Measurements from ENCODE around the gene ASB8.
"Not testable (repeated sequence)": the region's sequence is repeated elsewhere in the genome, so short reads cannot be mapped to it uniquely, and the experiment has no call there.

ASB8 gene

GRCh38 chr12:48125985-48126384, 31.3 kb downstream of the ASB8 start:
- no peak overlapping the region for H3K27ac ChIP-seq (ENCODE audit: low read depth, low read length)
- peaks cover 6% of the 10 kb centered on the region; the same call in 1 of the 2 replicates for H3K79me2 ChIP-seq (ENCODE audit: insufficient read depth, low read length)
- H2AFZ ChIP-seq (ENCODE audit: low read depth, low read length, severe bottlenecking) = no peak overlapping the region
- no peak for TF ChIP-seq EZH2phosphoT487 (conservative IDR thresholded peaks at IDR 0.05; ENCODE audit: low read length)
- TF ChIP-seq CTCF (IDR thresholded peaks at IDR 0.05; ENCODE audit: insufficient read depth, low read length, poor library complexity, severe bottlenecking) = no peak
- no peaks in the 10 kb centered on the region for H3K9me2 ChIP-seq (replicated peaks; ENCODE audit: insufficient read depth, low read length)
- H4K20me1 ChIP-seq (ENCODE audit: low read depth, low read length) = no peaks in the 10 kb centered on the region
- no peaks in the 10 kb centered on the region for H3K9me3 ChIP-seq (ENCODE audit: insufficient read depth, low read length)
- H3K9ac ChIP-seq (ENCODE audit: low read length) = no peak overlapping the region
- H3K36me3 ChIP-seq (ENCODE audit: low read length) = no peaks in the 10 kb centered on the region; the same call in 1 of the 2 replicates
- H3K4me2 ChIP-seq (ENCODE audit: low read depth, low read length, poor library complexity, severe bottlenecking) = no peak overlapping the region
- H3K4me3 ChIP-seq (ENCODE audit: insufficient read depth, low read length, poor library complexity, severe bottlenecking) = no peak overlapping the region
- no peaks in the 10 kb centered on the region for H3F3A ChIP-seq (ENCODE audit: insufficient read depth)
- no peaks in the 10 kb centered on the region for H3K27me3 ChIP-seq (ENCODE audit: low read length)

GRCh38 chr12:48125542-48125941, 31.8 kb downstream of the ASB8 start:
- not testable (repeated sequence) for H3K27me3 ChIP-seq (ENCODE audit: low read length); H3K36me3 ChIP-seq (ENCODE audit: low read length); H2AFZ ChIP-seq (ENCODE audit: low read depth, low read length, severe bottlenecking); H3K9me3 ChIP-seq (ENCODE audit: insufficient read depth, low read length); H4K20me1 ChIP-seq (ENCODE audit: low read depth, low read length); H3F3A ChIP-seq (ENCODE audit: insufficient read depth); H3K4me3 ChIP-seq (ENCODE audit: insufficient read depth, low read length, poor library complexity, severe bottlenecking); H3K9ac ChIP-seq (ENCODE audit: low read length); H3K4me2 ChIP-seq (ENCODE audit: low read depth, low read length, poor library complexity, severe bottlenecking); H3K9me2 ChIP-seq (replicated peaks; ENCODE audit: insufficient read depth, low read length); H3K27ac ChIP-seq (ENCODE audit: low read depth, low read length)
- H3K79me2 ChIP-seq (ENCODE audit: insufficient read depth, low read length) = peaks cover 11% of the 10 kb centered on the region

GRCh38 chr12:48123169-48123568, 34.1 kb downstream of the ASB8 start:
- Histone ChIP-seq H3K9me3 (ENCODE audit: insufficient read depth, low read length) (no peaks in the 10 kb centered on the region), H2AFZ (ENCODE audit: low read depth, low read length, severe bottlenecking) (no peak overlapping the region), H3K79me2 (ENCODE audit: insufficient read depth, low read length) (peaks cover 21% of the 10 kb centered on the region), H4K20me1 (ENCODE audit: low read depth, low read length) (no peaks in the 10 kb centered on the region), H3K4me2 (ENCODE audit: low read depth, low read length, poor library complexity, severe bottlenecking) (no peak overlapping the region), H3K27ac (ENCODE audit: low read depth, low read length) (no peak overlapping the region), H3K36me3 (ENCODE audit: low read length) (no peaks in the 10 kb centered on the region; the same call in 1 of the 2 replicates), H3F3A (ENCODE audit: insufficient read depth) (peaks cover 5% of the 10 kb centered on the region), H3K9me2 (replicated peaks; ENCODE audit: insufficient read depth, low read length) (no peaks in the 10 kb centered on the region), H3K9ac (ENCODE audit: low read length) (no peak overlapping the region), H3K27me3 (ENCODE audit: low read length) (no peaks in the 10 kb centered on the region), H3K4me3 (ENCODE audit: insufficient read depth, low read length, poor library complexity, severe bottlenecking) (no peak overlapping the region)
- TF ChIP-seq CTCF (IDR thresholded peaks at IDR 0.05; ENCODE audit: insufficient read depth, low read length, poor library complexity, severe bottlenecking) (no peak), EZH2phosphoT487 (conservative IDR thresholded peaks at IDR 0.05; ENCODE audit: low read length) (no peak)

GRCh38 chr12:48122065-48122834, 35.1 kb downstream of the ASB8 start:
- Histone ChIP-seq H3K36me3 (ENCODE audit: low read length) (no peaks in the 10 kb centered on the region; the same call in 1 of the 2 replicates), H3K9me2 (replicated peaks; ENCODE audit: insufficient read depth, low read length) (no peaks in the 10 kb centered on the region), H3K79me2 (ENCODE audit: insufficient read depth, low read length) (peaks cover 21% of the 10 kb centered on the region), H3K9ac (ENCODE audit: low read length) (no peak overlapping the region), H3K4me3 (ENCODE audit: insufficient read depth, low read length, poor library complexity, severe bottlenecking) (no peak overlapping the region), H2AFZ (ENCODE audit: low read depth, low read length, severe bottlenecking) (no peak overlapping the region), H3F3A (ENCODE audit: insufficient read depth) (peaks cover 5% of the 10 kb centered on the region), H4K20me1 (ENCODE audit: low read depth, low read length) (no peaks in the 10 kb centered on the region), H3K4me2 (ENCODE audit: low read depth, low read length, poor library complexity, severe bottlenecking) (no peak overlapping the region), H3K27me3 (ENCODE audit: low read length) (no peaks in the 10 kb centered on the region), H3K27ac (ENCODE audit: low read depth, low read length) (no peak overlapping the region), H3K9me3 (ENCODE audit: insufficient read depth, low read length) (no peaks in the 10 kb centered on the region)
- TF ChIP-seq CTCF (IDR thresholded peaks at IDR 0.05; ENCODE audit: insufficient read depth, low read length, poor library complexity, severe bottlenecking) (no peak), EZH2phosphoT487 (conservative IDR thresholded peaks at IDR 0.05; ENCODE audit: low read length) (no peak)
